Smooth muscle cell (in vitro differentiated cells): ENCODE results near the gene TCF7L2. TPM values are rescaled to one million over a fixed set of nuclear protein-coding genes. Genes with fewer than 3 reads are reported as not detected.

Experiments
- DNase-seq: peaks from one replicate; lab custom pipeline; 2025; ENCODE audit not compliant: unreplicated experiment; lab: John Stamatoyannopoulos, UW
- H2AFZ ChIP-seq: fragments of 200-600 bp; sonication (generic); 2 replicates; pipeline ENCODE4 v1.6.0; 2016; ENCODE audit warnings: antibody characterized with exemption, low read depth, mild to moderate bottlenecking
- H3F3A ChIP-seq: fragments of 200-600 bp; sonication (generic); 2 replicates; pipeline ENCODE4 v1.6.0; 2017; ENCODE audit warnings: antibody characterized with exemption, low read depth
- H3K27ac ChIP-seq: fragments of 200-600 bp; sonication (generic); 2 replicates; pipeline ENCODE4 v1.5.1; 2016; ENCODE audit warnings: low read depth, mild to moderate bottlenecking
- H3K27me3 ChIP-seq: fragments of 200-600 bp; sonication (generic); 2 replicates; pipeline ENCODE4 v1.6.1; 2016; ENCODE audit warnings: low read depth, mild to moderate bottlenecking
- H3K36me3 ChIP-seq: fragments of 200-600 bp; sonication (generic); 2 replicates; pipeline ENCODE4 v1.5.1; 2016; ENCODE audit warnings: low read depth
- H3K4me1 ChIP-seq: fragments of 200-600 bp; sonication (generic); 2 replicates; pipeline ENCODE4 v1.5.1; 2016; ENCODE audit warnings: low read depth
- H3K4me2 ChIP-seq: fragments of 200-600 bp; sonication (generic); 2 replicates; pipeline ENCODE4 v1.6.0; 2016; ENCODE audit warnings: mild to moderate bottlenecking
- H3K4me3 ChIP-seq: fragments of 200-600 bp; sonication (generic); 2 replicates; pipeline ENCODE4 v1.5.1; 2016; ENCODE audit warnings: mild to moderate bottlenecking
- H3K79me2 ChIP-seq: fragments of 200-600 bp; sonication (generic); 2 replicates; pipeline ENCODE4 v1.6.0; 2016; ENCODE audit warnings: low read depth, mild to moderate bottlenecking
- H3K9ac ChIP-seq: fragments of 200-600 bp; sonication (generic); 2 replicates; pipeline ENCODE4 v1.6.0; 2016; ENCODE audit warnings: low read depth
- H3K9me3 ChIP-seq: fragments of 200-600 bp; sonication (generic); replicated peaks from 2 replicates; pipeline ENCODE4 v1.5.1; 2016; ENCODE audit warnings: low read depth
- H4K20me1 ChIP-seq: fragments of 200-600 bp; sonication (generic); 2 replicates; pipeline ENCODE4 v1.6.0; 2016; ENCODE audit warnings: low read depth
- CTCF ChIP-seq: fragments of 200-600 bp; sonication (generic); IDR thresholded peaks from 2 replicates; pipeline ENCODE4 v1.5.1; 2017; ENCODE audit warnings: borderline replicate concordance, mild to moderate bottlenecking, antibody characterized with exemption; ENCODE audit not compliant: insufficient read depth, poor library complexity, severe bottlenecking
- WGBS: methylation state at CpG from one replicate; pipeline ENCODE4 v1.1.7; 2016; ENCODE audit warnings: low lambda C conversion rate; 5-methylcytosine and 5-hydroxymethylcytosine counted together
- polyA plus RNA-seq: library from polyadenylated mRNA; unstranded; fragments of >200 nt; fragmentation: Nextera tagmentation; extraction: Ambion mirVana; gene quantifications from 2 replicates; pipeline ENCODE4 v1.2.1, GENCODE V29; 2016
- total RNA-seq: library from RNA; depleted of rRNA; stranded (reverse); fragments of >200 nt; gene quantifications from 2 replicates; pipeline ENCODE4 v1.2.3, GENCODE V29; 2014

The TCF7L2 gene
- total and polyA plus RNA-seq, 2 experiments from 2014 or later = 14.6 to 17.7 TPM

GRCh38 chr10:112917681-112918080 lies 32.4 kb upstream of the TCF7L2 start:
- peaks cover 6% of the 10 kb centered on the region for H3F3A ChIP-seq
- H3K4me2 ChIP-seq = no peak overlapping the region
- no peak for TF ChIP-seq CTCF
- WGBS = 81% methylated on average over 3 of the region's 3 CpGs
- no peak overlapping the region for H3K27ac ChIP-seq
- no peak overlapping the region for H3K9ac ChIP-seq
- H2AFZ ChIP-seq = no peak overlapping the region
- no peaks in the 10 kb centered on the region for H3K9me3 ChIP-seq
- no peaks in the 10 kb centered on the region for H3K36me3 ChIP-seq
- H3K79me2 ChIP-seq = no peaks in the 10 kb centered on the region
- H4K20me1 ChIP-seq = no peaks in the 10 kb centered on the region
- H3K4me1 ChIP-seq = peaks cover 8% of the 10 kb centered on the region
- H3K4me3 ChIP-seq = no peak overlapping the region
- H3K27me3 ChIP-seq = no peaks in the 10 kb centered on the region
- DNase-seq = no peak

GRCh38 chr10:112918771-112919170 lies 31.3 kb upstream of the TCF7L2 start:
- peaks cover 8% of the 10 kb centered on the region for H3K4me1 ChIP-seq
- no peaks in the 10 kb centered on the region for H4K20me1 ChIP-seq
- WGBS = 51% methylated on average over 1 of the region's 1 CpG
- H3K36me3 ChIP-seq = no peaks in the 10 kb centered on the region
- TF ChIP-seq CTCF = no peak
- no peak overlapping the region for H3K27ac ChIP-seq
- H3K4me2 ChIP-seq = no peak overlapping the region
- no peak for DNase-seq
- peaks cover 6% of the 10 kb centered on the region for H3F3A ChIP-seq
- H3K79me2 ChIP-seq = no peaks in the 10 kb centered on the region
- no peak overlapping the region for H3K9ac ChIP-seq
- H3K4me3 ChIP-seq = no peak overlapping the region
- no peaks in the 10 kb centered on the region for H3K9me3 ChIP-seq
- H3K27me3 ChIP-seq = no peaks in the 10 kb centered on the region
- no peak overlapping the region for H2AFZ ChIP-seq

GRCh38 chr10:112919721-112920120 lies 30.3 kb upstream of the TCF7L2 start:
- Histone ChIP-seq H2AFZ (no peak overlapping the region), H3K4me2 (peak overlapping the region; percentile 30), H3K36me3 (no peaks in the 10 kb centered on the region), H3K27me3 (no peaks in the 10 kb centered on the region), H3K27ac (no peak overlapping the region), H3K4me1 (peaks cover 8% of the 10 kb centered on the region), H3F3A (peaks cover 6% of the 10 kb centered on the region), H3K79me2 (no peaks in the 10 kb centered on the region), H3K9ac (no peak overlapping the region), H3K9me3 (no peaks in the 10 kb centered on the region), H4K20me1 (no peaks in the 10 kb centered on the region), H3K4me3 (no peak overlapping the region)
- WGBS = 36% methylated on average over 7 of the region's 7 CpGs
- TF ChIP-seq CTCF = no peak
- DNase-seq = no peak

GRCh38 chr10:112926906-112927688 lies 22.9 kb upstream of the TCF7L2 start:
- Histone ChIP-seq H3K9me3 (no peaks in the 10 kb centered on the region), H3K4me3 (no peak overlapping the region), H3K27me3 (no peaks in the 10 kb centered on the region), H3K9ac (no peak overlapping the region), H3K79me2 (no peaks in the 10 kb centered on the region), H3K4me1 (peaks cover 5% of the 10 kb centered on the region), H3K27ac (no peak overlapping the region), H3K4me2 (no peak overlapping the region), H3K36me3 (no peaks in the 10 kb centered on the region), H3F3A (no peaks in the 10 kb centered on the region), H4K20me1 (no peaks in the 10 kb centered on the region), H2AFZ (no peak overlapping the region)
- WGBS = 90% methylated on average over 5 of the region's 5 CpGs
- TF ChIP-seq CTCF = no peak
- DNase-seq = no peak
